Activated CD8-positive, alpha-beta memory T cell treated with anti-CD3 and anti-CD28 coated beads for 48 hours (primary cell): ENCODE measurements around the gene VIT.
"Not testable (repeated sequence)": the region's sequence is repeated elsewhere in the genome, so short reads cannot be mapped to it uniquely, and the experiment has no call there.

ENCODE experiments used
- DNase-seq, 3 experiments: peaks; one replicate each; pipeline ENCODE4 v3.0.0-alpha.2; 2020; ENCODE audit warnings: low read depth in 2 of 3, low spot score in 2 of 3

Gene VIT

DNA sequence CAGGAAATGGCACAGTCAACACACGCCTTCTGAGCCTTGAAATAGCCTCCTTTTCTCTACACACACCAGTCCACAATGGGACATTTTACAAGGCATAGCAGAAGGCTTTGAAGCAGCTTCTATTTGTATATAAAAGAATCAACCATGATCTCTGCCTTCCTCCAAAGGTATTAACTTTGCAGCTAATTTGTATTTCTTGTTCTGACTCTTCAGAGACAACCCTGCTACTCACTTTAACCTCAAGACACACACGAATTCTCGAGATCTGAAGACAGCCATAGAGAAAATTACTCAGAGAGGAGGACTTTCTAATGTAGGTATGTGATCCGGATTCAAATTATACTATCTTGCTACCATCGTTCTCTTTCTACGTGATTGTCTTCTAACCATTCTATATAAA lies 104.6 kb downstream of the VIT start:
- no peak for DNase-seq

DNA sequence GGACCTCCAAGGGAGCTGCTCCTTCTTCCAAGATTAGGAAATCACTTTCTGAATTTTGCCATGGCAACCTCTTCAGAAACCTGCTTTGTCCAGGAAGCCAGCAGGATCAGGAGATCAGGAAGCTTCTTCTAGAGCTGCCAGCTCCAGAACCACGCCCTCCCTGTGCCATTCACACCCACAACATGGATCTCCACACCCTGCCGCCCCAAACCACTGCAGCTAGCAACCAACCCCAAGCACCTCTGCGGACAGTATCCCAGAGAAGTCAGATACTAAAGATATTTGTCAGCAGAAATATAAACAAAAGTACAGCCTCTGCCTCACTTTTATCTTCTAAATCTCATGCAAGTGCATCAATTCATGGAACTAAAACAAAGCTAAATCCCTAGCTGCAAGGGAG lies 106.4 kb downstream of the VIT start:
- DNase-seq = no peak

DNA sequence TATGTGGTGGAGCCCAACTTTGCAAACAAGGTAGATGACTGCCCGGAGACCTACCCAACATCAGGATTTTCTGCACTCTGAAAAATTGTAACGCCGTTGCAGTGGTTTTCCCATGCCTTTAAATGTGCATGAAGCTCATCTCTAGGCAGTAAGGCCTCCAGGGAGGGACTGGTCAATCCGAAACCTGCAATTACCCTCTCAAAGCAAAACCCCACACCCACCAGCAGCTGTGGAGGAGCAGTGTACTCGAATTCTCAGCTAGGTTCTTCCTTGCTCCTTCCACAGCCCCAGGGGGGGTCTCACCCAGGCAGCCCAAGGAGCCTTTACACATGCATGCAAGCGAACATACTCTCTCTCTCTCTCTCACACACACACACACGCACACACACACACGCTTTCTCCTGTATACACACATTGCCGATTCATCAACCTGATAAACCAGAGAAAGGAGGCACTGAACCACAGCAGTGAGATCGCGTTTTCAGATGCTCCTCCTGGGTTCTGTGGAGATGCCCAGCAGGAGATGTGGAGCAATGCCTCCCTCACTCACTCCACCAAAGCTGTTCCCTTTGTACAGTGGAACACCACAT lies 109.2 kb downstream of the VIT start:
- DNase-seq = no peak

DNA sequence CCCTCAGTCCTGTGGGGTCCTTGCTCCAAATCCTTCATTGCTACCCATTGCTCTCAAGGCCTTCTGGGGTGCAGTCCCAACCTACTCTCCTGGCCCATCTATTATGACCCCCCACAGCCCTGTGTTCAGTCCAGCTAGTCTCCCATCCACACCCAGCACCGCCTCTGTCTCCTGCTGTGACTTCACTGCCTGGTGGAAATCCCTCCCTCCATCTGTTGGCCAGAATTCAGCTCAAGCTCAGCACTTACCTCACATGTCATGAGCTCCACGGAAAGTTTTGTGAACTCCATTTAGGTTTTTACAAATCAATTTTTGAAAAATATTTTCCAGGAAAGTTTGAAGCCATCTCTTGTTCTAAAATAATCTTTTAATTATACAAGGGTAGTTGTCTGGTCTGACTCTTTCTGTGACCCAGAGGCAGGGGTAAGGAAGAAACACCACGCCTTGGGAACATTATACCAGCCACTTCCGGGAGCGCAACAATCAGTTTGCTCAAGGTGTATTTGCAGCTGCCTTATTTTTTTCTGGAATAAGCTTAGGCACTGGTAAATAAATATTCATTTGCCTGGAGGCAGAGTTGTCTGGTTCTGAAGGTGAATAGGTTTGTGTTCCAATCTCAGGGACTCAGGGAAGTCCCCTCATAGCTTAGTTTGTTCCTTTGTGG lies 110.8 kb downstream of the VIT start:
- DNase-seq = no peak

DNA sequence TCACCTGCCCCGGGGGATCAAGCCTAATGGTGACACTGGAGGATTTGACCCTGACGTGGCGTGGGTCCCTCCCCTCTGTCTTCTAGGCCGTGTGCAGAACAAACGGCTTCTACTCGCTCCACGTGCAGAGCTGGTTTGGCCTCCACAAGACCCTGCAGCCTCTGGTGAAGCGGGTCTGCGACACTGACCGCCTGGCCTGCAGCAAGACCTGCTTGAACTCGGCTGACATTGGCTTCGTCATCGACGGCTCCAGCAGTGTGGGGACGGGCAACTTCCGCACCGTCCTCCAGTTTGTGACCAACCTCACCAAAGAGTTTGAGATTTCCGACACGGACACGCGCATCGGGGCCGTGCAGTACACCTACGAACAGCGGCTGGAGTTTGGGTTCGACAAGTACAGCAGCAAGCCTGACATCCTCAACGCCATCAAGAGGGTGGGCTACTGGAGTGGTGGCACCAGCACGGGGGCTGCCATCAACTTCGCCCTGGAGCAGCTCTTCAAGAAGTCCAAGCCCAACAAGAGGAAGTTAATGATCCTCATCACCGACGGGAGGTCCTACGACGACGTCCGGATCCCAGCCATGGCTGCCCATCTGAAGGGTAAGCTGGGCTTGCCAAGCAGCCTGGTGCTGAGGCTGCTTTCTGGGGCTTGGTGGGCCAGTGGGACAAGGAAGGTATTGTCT lies 112.0 kb downstream of the VIT start:
- DNase-seq = no peak

DNA sequence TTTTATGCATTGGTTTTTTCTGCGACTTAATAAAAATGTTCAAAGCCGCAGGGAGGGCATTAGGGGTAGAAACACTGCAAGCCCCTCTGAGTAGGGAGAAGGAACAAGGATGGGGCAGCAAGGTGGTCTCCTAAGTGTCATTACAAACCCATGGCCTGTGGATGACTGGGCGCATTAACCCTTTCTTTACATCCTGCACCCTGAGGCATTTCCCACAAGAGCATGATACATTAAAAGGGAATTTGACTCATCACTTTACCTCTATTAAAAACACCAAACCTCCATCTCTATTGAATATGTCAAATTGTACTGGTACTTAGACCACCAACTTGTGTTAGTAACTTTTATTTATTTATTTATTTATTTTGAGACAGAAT lies 112.5 kb downstream of the VIT start:
- no peak for DNase-seq

DNA sequence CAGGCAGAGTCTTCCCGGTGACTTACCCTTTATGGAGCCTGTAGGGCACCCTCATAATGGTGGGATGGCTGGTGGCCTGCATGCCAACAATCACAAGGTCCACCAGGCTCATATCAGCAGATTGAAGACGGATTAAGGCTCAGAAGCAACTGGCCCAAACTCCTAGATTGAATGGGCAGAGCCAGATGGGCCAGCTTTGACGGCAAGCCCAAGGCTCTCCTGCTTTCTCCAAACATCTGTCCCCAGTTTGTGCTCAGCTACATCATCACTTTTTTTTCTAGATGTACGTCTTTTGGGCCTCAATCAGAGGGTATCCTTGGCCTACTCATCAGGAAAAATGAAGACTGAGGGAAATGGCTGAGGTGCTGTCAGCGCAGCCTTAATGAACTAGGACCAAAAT lies 114.6 kb downstream of the VIT start:
- DNase-seq = no peak

DNA sequence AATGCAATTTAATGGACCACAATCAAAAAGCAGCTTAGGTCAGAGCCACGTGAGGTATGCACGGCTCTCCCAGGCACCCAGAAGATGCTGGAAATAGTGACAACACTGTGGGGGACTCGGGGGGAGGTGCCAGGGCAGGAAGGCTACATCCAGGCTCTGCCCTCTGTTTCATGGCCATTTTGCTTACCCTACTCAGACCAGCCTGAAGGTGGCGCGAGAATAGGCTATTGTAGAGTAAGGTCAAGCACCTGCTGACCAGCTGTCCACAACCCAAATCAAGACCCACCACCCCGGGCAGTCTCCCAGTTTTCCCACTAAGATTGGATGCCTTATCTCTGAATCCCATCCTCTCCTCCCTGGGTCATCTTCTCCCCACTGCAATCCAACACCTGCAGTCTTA lies 115.7 kb downstream of the VIT start:
- DNase-seq = no peak

DNA sequence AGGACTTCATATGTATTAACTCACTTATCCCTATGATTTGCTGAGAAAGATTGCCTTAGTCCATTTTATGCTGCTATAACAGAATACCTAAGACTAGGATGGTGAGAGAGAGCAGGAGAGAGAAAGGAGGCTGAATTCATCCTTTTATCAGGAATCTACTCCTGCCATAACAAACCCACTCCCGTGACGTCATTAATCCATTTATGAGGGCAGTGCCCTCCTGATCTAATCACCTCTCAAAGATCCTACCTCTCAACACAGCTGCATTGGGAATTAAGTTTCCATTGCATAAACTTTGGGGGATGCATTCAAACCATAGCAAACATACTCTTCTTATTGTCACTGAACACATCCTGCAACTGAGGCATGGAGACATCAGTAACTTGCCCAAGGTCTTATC lies 122.0 kb downstream of the VIT start:
- DNase-seq = no peak

DNA sequence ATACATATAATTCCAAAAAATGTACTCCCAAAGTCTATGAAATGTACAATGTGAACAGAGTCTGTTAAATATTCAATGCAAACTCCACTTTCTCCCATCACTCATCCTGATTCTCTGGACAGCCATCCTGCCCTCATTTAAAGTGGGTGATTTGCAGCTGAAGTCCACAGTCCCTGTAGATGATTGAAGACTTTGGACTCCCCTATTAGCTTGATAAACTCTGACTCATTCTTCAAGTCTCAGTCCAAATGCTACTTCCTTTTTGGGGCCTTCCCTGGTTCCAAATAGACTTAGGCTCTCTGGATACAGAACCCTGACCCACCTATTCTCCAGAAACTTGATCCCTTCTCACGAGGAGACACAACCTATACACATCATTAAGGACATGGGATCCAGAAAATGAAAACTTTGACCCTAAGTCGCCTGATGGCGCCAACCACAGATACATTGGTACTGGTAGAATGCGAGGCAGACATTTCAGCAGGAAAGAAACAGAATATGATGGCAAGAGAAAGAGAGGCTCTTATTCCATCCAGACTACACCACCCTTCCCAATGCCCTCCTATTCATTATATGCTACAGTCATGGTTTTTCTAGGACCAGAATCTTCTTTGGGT lies 122.7 kb downstream of the VIT start:
- no peak for DNase-seq

DNA sequence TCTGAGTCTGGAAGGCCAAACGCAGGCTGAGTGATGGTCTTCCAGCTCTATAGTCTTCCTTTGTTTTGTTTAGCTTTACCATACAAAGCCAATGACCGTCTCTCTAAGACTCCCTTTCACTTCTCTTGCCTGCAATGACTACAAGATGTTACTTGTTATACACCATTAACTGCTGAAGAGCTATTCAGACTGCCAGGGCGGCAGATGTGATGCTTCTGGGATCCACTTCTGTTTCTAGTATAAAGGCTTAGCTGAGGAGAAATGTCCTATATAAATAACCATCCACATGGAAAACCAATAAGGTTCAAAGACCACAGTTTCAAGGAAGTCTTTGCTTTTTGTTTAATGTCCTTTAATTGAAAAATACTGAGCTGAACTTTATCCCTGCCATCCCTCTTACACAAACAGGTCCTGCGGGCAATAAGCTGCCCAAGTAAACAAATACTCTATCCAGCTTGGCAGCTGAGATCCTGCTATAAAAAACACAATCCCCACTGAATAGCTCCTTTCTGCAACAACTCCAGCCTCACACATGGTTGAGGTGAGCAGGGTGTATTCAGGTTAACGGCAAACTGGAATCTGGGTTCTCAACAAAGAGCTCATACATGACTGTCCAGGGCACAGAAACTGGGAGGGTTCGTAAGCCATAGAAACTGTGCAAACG lies 124.6 kb downstream of the VIT start:
- DNase-seq = no peak

DNA sequence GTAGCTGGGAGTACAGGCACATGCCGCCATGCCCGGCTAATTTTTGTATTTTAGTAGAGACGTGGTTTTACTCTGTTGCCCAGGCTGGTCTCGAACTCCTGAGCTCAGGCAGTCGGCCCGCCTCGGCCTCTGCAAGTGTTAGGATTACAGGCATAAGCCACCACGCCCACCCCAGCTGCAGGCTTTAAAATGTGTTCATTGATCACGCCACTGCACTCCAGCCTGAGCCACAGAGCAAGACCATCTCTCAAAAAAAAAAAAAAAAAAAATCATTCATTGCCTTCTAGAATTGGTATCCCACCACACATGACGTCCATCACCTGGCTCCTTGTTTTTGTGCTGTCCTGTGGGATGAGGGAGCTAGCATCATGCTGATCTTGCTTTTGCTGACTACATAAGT lies 127.4 kb downstream of the VIT start:
- no peak for DNase-seq

DNA sequence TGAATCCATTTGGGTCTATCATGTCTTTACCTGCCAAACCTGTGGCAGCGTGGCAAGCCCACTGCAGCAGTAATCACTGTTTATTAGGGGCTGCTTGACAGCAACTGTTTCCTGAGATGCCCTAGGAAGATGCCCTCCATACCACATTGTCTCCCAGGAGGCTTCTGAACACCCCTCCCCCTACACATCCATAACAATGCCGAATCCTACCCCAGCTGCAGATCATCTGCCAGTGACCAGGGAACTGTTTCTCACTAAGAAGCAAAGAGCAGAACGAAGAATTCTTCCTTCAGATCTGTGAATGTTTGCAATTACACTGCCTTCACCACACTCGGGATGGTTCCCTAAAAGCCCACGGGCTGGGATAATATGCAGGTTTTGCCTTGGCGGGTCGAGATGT lies 127.8 kb downstream of the VIT start:
- DNase-seq = no peak

DNA sequence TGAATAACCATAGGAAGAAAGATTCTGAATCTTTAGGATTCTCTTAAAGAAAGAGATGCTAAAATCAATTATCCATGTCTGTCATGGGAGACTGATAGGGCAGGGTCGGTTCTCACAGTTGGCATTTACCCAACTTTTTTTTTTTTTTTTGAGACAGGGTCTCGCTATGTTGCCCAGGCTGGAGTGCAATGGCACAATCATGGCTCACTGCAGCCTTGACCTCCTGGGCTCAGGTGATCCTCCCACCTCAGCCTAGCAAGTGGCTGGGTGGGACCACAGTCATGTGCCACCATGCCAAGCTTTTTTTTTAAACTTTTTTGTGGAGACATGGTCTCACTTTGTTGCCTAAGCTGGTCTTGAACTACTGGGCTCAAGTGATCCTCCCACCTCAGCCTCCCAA lies 128.2 kb downstream of the VIT start:
- DNase-seq = not testable (repeated sequence)

DNA sequence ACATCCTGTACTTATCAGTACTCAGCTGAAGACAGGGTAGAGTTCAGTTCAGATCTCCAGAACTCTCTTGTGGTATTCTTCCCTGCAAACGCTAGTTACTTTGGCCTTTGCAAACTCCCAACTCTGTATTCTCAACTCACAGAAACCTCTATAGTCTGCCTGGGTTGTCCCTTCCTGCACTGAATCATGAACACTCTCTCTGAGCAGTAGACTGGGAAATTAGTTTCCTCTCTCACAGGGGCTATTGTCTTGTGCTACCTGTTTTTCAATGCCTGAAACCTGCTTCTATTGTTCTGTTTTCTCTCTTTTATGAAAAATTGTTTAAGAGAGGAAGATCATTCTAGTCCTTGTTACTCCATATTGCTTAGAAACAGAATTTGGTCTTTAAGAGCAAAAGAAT lies 134.7 kb downstream of the VIT start:
- no peak for DNase-seq

DNA sequence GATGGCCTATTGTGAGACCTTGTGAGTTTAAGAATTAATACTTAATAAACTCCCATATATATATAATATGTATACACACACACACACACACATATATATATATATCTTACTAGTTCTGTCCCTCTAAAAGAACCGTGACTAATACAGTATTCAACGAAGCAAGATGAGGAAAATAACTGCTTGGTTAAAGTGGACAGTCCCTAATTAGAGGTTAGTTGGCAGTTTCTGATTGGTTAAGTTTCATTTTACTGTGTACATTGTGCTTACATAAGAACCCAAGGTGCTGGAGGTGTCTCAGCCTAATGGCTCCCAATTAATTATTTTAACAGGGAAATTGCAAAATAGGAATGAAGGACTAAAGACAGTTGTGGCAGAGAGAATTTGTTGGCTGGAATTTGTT lies 137.7 kb downstream of the VIT start:
- no peak for DNase-seq

DNA sequence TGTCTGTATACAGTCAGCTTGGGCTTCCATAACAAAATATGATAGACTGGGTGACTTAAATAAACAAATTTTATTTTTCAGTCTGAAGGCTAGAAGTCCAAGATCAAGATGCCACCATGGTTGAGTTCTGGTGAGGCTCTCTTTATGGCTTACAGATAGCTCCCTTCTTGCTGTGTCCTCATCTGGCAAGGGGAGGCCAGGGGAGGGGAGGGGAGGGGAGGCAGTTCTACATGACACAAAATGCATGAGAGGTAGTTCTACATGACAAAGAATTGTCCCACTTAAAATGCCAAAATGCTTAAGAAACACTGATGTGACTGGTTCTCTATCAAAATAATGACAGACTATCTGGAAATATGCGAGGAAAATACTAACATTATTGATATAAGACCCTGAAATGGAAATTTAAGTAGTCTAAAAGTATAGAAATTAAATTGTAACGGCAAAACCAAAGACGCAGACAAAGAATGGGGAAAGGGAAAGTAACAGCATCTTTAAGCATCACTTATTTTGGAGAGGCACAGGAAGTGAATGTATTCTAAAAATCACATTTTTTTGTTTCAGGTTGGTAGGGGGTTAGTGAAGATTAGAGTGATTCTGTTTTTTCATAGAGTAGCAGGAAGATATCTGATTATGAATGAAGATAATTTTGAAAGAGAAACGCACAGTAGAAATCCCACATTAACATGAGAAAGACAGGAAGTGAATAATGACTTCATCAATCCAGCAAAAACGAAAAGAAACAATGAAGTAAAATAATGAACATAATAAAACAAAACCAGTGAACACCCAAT lies 138.4 kb downstream of the VIT start:
- DNase-seq = no peak

DNA sequence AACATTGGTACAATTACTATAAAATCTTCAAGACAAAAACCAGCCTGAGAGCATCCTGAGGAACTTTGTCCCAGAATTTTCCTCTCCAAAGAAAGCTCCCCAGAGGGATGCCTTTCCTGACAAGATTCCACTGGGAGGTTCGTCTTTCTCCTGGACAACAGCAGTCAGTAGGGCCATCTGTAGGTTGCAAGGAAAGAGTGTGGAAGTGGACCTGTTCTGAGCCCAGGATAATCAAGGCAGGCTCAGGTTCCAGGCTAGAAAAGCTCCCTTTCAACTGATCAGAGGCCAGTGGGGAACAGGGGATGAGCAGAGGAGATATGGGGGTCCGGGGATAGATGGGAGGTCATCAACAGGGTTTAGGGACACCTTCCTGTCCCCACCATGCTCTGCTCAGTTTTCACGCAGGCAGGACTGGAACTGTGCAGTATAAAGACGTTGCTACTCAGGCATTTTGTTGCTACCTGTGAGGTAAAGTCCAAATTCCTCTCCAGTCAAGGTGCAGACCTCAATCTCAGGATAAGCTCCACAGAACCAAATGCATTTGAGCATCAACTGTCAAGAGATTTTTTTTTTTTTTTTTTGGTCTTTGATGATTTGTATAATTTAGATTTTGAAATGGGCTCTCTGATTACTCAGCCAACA lies 143.6 kb downstream of the VIT start:
- DNase-seq = no peak

DNA sequence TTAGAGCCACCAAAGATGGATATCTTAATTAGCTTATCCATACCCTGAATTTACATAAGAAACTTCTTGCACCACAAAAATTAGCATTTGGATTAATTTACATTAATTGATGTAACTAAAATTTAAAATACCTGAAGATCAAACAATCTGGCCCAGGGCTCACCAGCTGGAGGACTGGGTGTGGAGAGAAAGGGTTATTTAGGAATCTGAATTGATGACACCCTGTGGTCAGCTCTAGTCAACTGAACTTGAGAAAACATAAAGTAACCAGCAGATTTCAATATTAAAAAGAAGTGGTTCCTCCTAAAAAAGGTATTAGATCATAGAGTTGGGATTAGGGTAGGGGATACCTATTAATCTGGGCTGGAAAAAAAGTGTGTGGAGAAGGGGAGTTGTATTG lies 147.3 kb downstream of the VIT start:
- no peak for DNase-seq

DNA sequence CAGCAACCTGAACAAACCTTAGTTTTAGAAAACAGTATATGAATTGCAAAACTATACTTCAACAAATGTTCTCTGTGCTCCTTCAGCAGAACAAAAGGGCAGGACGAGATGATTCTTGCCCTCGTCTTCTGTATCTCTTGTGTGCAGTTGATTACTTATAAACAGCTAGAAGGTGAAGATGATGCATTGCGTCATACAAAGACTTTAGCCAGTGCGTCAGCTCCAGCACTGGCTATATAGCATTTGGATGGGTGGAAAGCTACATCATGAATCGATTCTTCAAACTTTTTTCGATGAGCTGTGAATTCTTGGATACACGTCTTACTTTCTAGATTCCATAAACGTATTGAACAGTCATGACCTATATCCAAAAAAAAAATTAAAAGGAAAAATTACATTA lies 152.8 kb downstream of the VIT start:
- no peak for DNase-seq

DNA sequence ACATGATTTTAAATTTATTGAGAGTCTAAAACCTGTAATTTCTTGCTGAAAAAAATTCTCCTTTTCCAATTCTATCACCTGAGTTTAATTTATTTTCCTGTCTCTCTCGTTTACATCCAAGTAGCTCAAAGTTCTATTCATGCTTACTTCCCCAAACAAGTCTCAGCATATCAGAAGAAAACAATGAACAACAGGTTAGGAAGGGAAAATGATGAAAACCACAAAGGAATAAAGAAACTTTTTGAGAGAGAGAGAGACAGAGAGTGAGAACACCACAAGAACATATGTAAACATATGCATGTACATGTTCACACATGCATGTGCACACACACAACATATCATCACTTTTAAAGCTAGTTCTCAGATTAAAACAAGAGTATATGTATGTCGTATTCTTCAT lies 157.7 kb downstream of the VIT start:
- DNase-seq = no peak
